Ecto neural progenitor cell (in vitro differentiated cells): ENCODE results near the gene CLDN7.

ENCODE experiments used
- DNase-seq: peaks from one replicate; pipeline ENCODE4 v3.0.0-alpha.2; 2018; ENCODE audit warnings: low spot score

Gene CLDN7

DNA sequence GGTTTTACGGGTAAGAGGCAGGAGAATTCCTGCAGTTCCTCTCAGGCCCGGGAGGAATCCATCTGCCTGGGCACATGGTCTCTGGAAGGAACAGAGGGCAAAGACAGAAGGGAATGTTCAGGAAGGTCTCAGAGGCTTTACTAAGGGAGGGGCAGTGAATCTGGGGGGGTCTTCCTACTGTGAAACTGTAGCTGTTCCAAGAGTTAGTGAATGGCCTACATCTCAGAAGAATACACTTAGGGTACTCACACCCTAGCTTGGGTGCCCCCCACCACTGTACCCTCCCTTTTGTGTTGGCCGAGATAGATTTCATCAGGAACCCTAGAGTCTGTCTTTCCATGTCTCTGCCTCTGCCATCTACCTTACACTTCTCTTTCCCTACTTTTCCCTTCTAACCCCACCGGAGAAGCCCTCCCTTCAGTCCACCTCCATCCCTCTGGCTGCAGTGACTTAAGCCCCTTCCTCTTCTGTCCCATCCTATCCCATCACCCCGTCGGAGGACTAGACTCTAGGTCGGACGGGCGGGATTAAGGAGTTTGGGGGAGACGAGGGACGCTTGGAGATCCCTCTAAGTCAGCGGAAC is 43.0 kb downstream of the CLDN7 start:
- no peak for DNase-seq

DNA sequence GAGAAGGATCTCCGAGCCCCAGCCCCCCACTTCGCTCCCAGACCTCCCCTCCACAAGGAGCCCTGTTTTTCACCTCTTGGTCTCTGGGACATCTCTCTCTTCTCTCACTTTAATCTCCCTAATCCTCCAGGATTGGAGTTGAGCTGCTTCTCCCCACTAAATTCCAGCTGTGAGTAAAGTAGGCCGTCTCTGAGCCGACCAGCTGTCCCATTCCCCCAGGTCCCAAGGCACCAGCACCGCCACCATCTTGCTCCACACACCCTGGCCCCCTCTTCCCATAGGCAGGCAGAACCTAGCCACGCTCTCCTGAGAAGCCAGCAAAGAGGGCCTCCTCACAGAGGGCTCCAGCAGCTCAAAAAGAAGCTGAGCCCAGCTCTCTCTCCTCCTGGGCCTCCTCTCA is 43.5 kb downstream of the CLDN7 start:
- no peak for DNase-seq

DNA sequence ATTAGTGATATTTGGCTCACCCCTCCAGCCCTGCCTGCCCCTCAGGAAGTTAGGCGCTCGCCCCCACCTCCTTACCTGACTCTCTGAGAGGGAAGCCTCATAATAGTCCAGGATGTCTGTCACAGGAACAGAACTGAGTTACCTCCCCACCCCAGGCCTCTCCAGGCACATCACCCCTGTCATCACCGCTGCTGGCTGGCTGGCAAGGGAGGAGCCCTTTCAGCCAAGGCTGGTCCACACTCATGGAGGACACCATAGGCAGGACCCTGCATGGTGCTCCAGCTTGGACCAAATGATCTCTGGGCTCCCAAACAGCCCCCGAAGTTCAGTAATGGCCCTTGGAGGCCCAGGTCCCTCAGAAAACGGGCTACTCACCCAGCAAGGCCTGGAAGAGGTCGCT is 44.1 kb downstream of the CLDN7 start:
- DNase-seq: no peak

DNA sequence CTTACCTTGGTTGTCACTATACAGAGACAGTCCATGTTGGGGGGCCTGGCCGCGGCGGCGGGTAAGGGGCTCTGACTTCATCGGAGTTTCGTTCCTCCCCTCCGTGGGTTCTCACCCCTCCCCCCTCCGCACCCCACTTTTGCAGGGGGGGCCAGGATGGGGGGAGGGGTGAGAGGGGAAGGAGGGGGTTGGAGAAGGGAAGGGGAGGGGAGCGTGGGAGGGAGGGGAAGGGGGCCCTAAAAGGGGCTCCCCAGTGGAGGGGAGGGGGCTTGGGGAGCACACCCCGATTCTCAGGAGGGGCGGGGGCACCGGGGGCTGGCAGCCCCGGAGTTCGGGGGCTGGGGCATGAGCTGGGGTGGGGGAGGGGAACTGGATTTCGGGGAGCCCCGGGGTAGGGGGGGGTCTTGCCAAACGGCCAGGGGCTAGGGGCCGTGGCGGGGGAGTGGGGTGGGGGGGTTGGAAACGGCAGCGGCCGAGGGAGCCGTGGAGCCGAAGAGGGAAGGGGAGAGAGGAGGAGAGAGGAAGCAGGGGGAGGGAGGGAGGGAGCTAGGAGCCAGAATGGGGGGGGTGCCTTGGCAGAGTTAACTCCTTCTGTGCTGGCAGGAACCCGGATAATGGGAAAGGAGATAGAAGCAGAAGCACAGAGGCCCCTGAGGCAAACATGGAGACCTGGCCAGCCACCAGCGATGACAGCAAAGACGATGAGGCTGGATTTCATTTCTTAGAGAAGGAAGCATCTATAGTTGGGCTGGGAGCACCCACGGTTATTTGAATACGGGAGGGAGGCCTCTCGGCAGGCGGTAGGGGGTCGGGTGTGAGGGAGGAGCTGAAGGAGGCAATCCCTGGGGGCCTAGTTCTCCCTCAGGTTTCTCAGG is 44.9 kb downstream of the CLDN7 start:
- DNase-seq: peak; percentile 80

DNA sequence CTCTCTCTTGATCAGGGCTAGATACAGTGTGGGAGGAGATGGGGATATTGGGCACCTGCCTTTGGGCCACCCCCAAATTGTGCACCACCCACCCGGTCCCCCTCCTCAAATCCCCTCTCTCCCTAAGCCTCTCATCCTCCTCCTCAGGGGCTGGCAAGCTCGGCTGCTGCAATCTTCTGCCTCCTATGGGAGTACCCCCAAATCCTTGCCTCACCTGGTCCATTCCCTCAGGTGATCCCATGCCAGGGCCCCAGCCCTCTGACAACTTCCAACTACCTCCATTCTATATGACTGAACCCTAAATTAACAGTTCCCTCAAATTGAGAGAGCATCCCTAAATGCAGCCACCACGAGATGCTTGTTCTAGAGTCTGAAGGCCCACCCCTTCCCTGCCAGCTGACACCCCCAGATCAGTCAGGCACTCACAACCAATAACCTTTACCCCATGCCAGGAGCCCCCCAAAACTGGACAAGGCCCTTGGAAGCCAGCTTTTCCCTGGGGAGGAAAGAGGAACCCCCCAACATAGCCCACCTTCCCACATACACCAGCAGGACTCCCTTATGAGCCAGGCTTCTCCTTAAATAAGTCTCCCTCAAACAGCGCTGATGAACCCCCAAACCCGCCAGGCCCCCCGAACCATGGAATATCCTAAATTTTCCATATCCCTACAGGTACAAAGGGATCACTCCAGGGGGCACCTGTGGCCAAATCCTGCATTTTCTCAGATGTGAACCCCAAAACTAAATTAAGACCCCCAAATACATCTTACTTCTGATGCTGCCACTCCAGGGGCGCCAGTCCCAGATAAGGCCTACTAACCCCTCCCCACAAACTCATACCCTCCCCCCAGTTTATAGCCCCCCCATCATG is 45.8 kb downstream of the CLDN7 start:
- no peak for DNase-seq

DNA sequence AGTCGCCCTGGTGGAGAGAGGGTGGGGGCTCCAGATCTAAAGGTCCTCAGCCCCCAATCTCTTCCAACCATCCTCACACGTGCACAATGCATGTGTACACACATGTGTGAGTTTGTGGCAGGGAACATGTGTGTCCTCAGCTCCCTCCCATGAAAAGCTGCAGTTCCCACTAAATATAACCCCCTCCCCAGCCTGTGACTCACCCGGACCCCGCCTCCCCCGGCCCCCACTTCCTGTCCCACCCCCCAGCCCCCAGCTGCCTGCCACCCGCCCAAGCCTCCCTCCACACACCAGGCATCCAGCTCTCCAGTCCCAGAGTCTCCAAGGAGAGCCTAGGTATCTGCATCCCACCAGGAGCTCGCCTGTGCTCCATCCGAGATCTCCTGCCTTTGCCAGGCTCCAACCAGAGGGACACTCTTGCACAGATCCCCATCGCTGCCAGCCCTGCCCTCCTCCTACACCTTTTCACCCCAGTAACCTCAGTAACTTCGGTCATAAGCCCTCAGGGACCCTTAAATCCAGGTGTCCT is 46.6 kb downstream of the CLDN7 start:
- DNase-seq: no peak

DNA sequence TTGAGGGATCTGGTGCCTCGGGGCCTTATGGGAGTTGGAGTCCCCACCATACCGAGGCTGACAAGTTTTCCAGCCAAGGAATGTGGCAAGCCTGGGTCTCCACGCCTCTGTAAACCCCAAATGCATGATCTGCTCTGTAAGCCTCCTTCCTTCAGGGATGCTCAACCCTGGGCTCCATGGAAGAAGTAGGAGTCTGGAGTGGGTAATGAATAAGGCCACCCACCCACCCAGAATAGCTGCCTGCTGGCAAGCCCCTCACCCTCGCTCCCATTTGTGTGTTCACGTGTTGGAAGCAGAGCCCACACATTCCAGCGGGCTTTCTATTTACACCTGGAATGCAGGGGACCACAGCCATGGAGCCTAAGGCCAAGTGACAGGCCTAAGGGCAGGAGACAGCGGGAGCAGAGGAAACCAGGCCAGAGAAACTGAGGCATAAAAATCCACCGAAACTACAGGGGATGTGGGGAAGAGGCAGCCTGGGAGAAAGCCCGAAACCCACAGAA is 47.1 kb downstream of the CLDN7 start:
- DNase-seq: no peak

DNA sequence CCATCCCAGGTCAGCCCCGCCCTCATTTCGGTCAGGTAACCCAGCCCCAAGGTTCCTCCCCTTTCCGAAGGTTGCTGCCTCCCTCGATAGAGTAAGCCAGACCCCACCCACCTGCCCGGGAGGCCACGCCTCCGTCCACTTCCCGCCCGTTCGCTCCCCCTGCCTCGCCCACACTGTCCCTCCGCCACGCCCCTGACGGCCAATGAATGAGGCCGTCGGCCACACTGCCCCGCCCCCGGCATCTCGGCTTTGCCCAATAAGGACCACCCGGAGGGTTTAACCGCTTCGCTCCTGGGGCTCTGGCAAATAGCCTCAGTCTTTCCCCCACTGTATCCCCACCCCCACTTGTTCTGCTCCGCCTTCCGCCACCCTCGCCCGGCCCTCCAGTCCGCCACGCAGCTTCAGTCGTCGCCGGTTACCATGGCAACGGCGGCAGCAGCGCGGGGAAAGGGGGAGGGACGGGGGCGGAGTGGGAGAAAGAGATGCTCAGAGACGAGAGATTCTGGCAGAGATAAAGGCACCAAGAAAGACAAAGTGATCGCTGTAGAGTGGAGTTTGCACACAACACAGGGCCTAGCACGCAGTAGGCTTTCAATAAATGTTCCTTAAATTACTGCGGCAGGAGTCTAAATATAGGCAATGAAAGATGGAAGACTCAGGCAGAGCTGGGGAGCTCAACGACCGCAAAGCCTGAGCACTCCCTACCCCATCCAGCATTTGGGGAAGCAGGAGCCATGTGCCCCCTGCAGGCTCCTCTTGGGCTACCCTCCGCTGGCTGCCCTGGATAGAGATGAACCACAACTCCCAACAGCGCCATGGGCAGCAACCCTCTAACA is 47.8 kb downstream of the CLDN7 start:
- peak; percentile 100 for DNase-seq

DNA sequence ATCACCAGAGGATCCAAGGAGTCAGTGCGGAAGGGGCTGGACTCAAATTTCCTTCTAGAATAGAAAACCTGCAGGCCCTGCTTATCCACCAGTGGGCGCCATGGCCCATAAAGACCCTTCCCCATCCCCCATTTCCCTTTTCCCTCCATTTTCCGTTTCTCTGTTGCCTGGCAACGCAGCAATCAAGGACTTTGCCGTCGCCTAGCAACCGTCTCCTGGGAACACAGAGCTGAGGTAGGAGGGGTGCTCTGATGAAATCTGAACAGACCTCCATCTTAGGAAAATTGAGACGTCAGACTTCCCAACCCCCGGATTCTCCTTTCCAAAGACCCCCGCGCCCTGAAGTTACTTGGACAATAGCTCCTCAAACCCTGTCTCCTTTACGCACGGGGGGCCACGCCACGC is 48.4 kb downstream of the CLDN7 start:
- DNase-seq: peak; percentile 99

DNA sequence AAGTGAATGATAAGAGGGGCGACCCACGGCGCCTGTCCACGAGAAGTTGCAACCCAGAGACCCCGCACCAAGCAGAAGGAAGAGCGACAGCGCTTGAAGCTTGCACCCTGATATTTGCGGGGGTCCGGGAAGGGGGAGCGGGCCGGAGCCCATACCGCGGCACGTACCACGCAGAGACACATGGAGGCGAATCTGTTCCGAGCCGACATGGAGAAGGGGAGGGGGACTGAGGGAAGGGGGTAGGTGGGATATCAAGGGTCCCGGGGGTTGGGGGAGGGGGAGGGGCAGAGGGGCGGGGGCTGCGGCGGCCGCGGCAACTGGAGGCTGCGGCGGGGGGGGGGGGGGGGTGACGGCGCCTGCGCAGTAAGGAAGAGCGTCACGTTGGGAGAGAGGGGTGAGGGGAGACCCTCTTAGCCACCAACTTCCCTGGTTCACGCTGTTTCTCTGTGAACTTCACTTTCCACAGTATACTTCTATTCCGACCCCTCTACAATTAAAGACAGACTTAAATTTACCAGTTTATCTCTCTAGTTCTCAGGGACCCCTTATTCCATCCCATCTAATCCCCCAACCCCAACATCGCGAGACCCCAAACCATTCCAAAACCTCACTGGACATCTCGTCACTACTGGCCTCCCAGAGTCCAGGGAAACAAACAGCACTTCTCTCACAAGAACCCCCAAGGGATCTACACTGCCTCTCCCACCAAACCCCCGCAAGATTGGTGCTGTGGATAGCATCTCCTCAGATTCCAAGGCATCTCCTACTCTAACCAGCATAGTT is 50.6 kb downstream of the CLDN7 start:
- peak; percentile 74 for DNase-seq
